Activated CD4-positive, alpha-beta T cell treated with anti-CD3 and anti-CD28 coated beads for 36 hours (primary cell): Measurements from ENCODE around the gene PSMD1. TPM values are rescaled to one million over a fixed set of nuclear protein-coding genes. Genes with fewer than 3 reads are reported as not detected.
"Not testable (repeated sequence)": the region's sequence is repeated elsewhere in the genome, so short reads cannot be mapped to it uniquely, and the experiment has no call there.

Source experiments
- ATAC-seq: fragments of 200-7000 bp; cut with Tn5 transposase; one replicate; pipeline ENCODE4 v1.10.0; 2021; ENCODE audit warnings: mild to moderate bottlenecking, moderate library complexity
- CTCF ChIA-PET: fragments of 350-600 bp; sonication (Branson Sonifier 250); formaldehyde crosslinking; loops from one replicate; lab custom pipeline; 2021; ENCODE audit warnings: antibody characterized with exemption; lab: Charles Lee
- POLR2A ChIA-PET: fragments of 350-600 bp; sonication (Branson Sonifier 250); formaldehyde crosslinking; loops from one replicate; lab custom pipeline; 2021; ENCODE audit warnings: antibody characterized with exemption, inconsistent platforms; lab: Charles Lee
- DNase-seq: peaks from one replicate; pipeline ENCODE4 v3.0.0-alpha.2; 2020
- H3K27ac Mint-ChIP-seq: one replicate; pipeline ENCODE4 v1.8.0; 2021; ENCODE audit warnings: mixed read lengths
- H3K27me3 Mint-ChIP-seq: one replicate; pipeline ENCODE4 v1.8.0; 2021; ENCODE audit warnings: mixed read lengths
- H3K36me3 Mint-ChIP-seq: one replicate; pipeline ENCODE4 v1.8.0; 2021; ENCODE audit warnings: low read depth, mixed read lengths
- H3K4me1 Mint-ChIP-seq: one replicate; pipeline ENCODE4 v1.8.0; 2021; ENCODE audit warnings: mixed read lengths
- H3K4me3 Mint-ChIP-seq: one replicate; pipeline ENCODE4 v1.8.0; 2021; ENCODE audit warnings: mild to moderate bottlenecking, moderate library complexity, mixed read lengths
- H3K9me3 Mint-ChIP-seq: one replicate; pipeline ENCODE4 v1.8.0; 2021; ENCODE audit warnings: low read depth, mixed read lengths
- intact Hi-C, 2 experiments: fragments of 100-400 bp; cut with DNase I in 1 of 2; cut with micrococcal nuclease in 1 of 2; formaldehyde crosslinking; loops; one replicate each; pipeline versions ENCODE4 v1.14.2 to v1.15.1; 2022 to 2024; cut with DNase I, micrococcal nuclease
- total RNA-seq, 2 experiments: library from RNA; stranded (reverse); gene quantifications; one replicate each; pipeline ENCODE4 v1.2.3, GENCODE V29; 2021

Gene PSMD1
- total RNA-seq, 2 experiments from 2014 or later, result 112 to 160 TPM

GRCh38 chr2:231058761-231059550 lies 2.3 kb downstream of the PSMD1 start:
- Mint-ChIP-seq H3K27me3 (peaks cover 2% of the 10 kb centered on the region), H3K36me3 (peaks cover 21% of the 10 kb centered on the region), H3K27ac (peak overlapping the region; percentile 43), H3K4me3 (peak overlapping the region; percentile 80), H3K4me1 (peaks cover 37% of the 10 kb centered on the region), H3K9me3 (no peaks in the 10 kb centered on the region)
- intact Hi-C loops, result loop anchor here in 1 of 2 experiments (5.0 kb wide), 1 partner anchor 137 kb away; no protein-coding TSS in a partner anchor
- ChIA-PET CTCF (interaction anchor here (0.5 to 2.1 kb wide), 5 partner anchors 9 to 369 kb away, joined by 3 to 8 read pairs (median 3); no protein-coding TSS in a partner anchor), POLR2A (interaction anchor here (0.6 kb wide), 1 partner anchor 88 kb away, joined by 3 read pairs; no protein-coding TSS in a partner anchor)
- ATAC-seq, result no peak
- DNase-seq, result no peak

DNA sequence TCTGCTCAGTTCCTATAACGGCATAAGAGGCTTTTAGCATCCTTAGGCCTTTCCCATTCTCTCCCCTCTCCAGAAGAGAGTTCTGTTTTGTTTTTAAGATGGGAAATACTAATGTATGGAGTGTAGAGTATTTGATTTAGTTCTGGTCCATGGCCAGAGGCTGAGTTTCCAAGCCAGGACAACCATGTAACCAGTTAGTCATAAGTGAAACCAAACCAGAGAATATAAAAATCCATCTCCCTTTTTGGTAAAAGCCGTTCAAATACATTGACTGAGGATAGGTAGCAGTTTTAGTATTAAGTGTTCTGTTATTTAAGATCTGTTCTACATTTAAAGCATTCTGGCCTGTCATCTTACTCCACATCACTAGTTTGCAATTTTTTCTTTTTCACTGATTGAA lies 3.1 kb downstream of the PSMD1 start:
- POLR2A ChIA-PET, result no interaction called here
- ATAC-seq (no peak), DNase-seq (no peak)
- Mint-ChIP-seq H3K4me1 (peaks cover 35% of the 10 kb centered on the region), H3K27ac (no peak overlapping the region), H3K9me3 (no peaks in the 10 kb centered on the region), H3K27me3 (peaks cover 2% of the 10 kb centered on the region), H3K36me3 (peaks cover 25% of the 10 kb centered on the region), H3K4me3 (no peak overlapping the region)
- CTCF ChIA-PET, result interaction anchor here (1.7 kb wide), 1 partner anchor 9 kb away, joined by 3 read pairs; no protein-coding TSS in a partner anchor
- intact Hi-C loops, result loop anchor here in 1 of 2 experiments (5.0 kb wide), 1 partner anchor 137 kb away; no protein-coding TSS in a partner anchor

- peaks cover 32% of the 10 kb centered on the region for H3K4me1 Mint-ChIP-seq
- intact Hi-C loops, result loop anchor here in 1 of 2 experiments (2.0 kb wide), 1 partner anchor 16 kb away; no protein-coding TSS in a partner anchor
- no peaks in the 10 kb centered on the region for H3K27me3 Mint-ChIP-seq
- peaks cover 39% of the 10 kb centered on the region for H3K36me3 Mint-ChIP-seq
- no peaks in the 10 kb centered on the region for H3K9me3 Mint-ChIP-seq
- no peak overlapping the region for H3K4me3 Mint-ChIP-seq
- ChIA-PET CTCF (interaction anchor here (0.6 to 2.2 kb wide), 3 partner anchors 10 to 644 kb away, joined by 3 to 10 read pairs (median 3); no protein-coding TSS in a partner anchor), POLR2A (no interaction called here)
- ATAC-seq (no peak), DNase-seq (no peak)
- H3K27ac Mint-ChIP-seq, result no peak overlapping the region
These were observed 6.1 kb downstream of the PSMD1 start for GRCh38 chr2:231062776-231063175.

DNA sequence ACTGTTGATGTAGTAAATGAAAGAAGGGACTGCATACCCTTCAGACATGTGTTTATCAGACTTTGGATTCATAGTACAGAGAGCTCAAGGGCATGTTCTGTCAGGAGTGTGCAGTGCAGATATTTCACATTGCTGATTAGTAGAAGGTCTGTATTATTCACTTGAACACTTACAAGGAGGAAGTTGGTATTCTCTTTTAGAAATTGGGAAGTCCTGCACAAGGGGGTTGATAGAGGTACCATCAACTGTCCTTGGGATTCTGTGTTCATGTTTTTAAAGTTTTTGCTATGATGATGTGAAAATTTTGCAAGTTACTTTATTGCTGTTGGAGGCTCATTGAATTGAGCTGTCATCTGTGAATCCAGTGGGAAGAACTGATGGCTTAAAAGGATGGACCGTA lies 6.7 kb downstream of the PSMD1 start:
- no peaks in the 10 kb centered on the region for H3K27me3 Mint-ChIP-seq
- CTCF ChIA-PET, result interaction anchor here (0.6 to 2.2 kb wide), 4 partner anchors 10 to 643 kb away, joined by 3 to 10 read pairs (median 3); no protein-coding TSS in a partner anchor
- POLR2A ChIA-PET, result no interaction called here
- no peak overlapping the region for H3K27ac Mint-ChIP-seq
- H3K36me3 Mint-ChIP-seq, result peaks cover 45% of the 10 kb centered on the region
- intact Hi-C loops, result loop anchor here in 1 of 2 experiments (2.0 kb wide), 1 partner anchor 15 kb away; no protein-coding TSS in a partner anchor
- DNase-seq (no peak), ATAC-seq (no peak)
- no peak overlapping the region for H3K4me3 Mint-ChIP-seq
- peaks cover 32% of the 10 kb centered on the region for H3K4me1 Mint-ChIP-seq
- no peaks in the 10 kb centered on the region for H3K9me3 Mint-ChIP-seq

- H3K9me3 Mint-ChIP-seq, result no peaks in the 10 kb centered on the region
- POLR2A ChIA-PET, result no interaction called here
- intact Hi-C loops, result no loop called here
- no peak overlapping the region for H3K27ac Mint-ChIP-seq
- no peak for ATAC-seq
- H3K36me3 Mint-ChIP-seq, result peaks cover 51% of the 10 kb centered on the region
- no peaks in the 10 kb centered on the region for H3K27me3 Mint-ChIP-seq
- CTCF ChIA-PET, result interaction anchor here (0.6 kb wide), 1 partner anchor 11 kb away, joined by 5 read pairs; no protein-coding TSS in a partner anchor
- no peak for DNase-seq
- peaks cover 15% of the 10 kb centered on the region for H3K4me1 Mint-ChIP-seq
- no peak overlapping the region for H3K4me3 Mint-ChIP-seq
These were observed 9.3 kb downstream of the PSMD1 start for GRCh38 chr2:231065966-231066365.

DNA sequence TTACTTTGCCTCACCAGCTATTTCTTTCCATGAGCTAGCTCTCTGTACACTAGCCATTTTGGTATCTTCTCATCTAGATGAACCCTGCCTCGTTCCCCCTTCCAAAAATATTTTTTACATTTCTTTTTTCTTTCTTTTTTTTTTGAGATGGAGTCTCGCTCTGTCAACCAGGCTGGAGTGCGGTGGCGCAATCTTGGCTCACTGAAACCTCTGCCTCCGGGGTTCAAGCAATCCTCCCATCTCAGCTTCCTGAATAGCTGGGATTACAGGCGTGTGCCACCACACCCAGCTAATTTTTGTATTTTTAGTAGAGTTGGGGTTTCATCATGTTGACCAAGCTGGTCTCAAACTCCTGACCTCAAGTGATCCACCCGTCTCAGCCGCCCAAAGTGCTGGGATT lies 10.9 kb downstream of the PSMD1 start:
- CTCF ChIA-PET, result interaction anchor here (0.6 to 1.6 kb wide), 5 partner anchors 9 to 380 kb away, joined by 3 to 8 read pairs (median 4); no protein-coding TSS in a partner anchor
- Mint-ChIP-seq H3K4me1 (peaks cover 13% of the 10 kb centered on the region), H3K36me3 (peaks cover 48% of the 10 kb centered on the region)
- POLR2A ChIA-PET, DNase-seq, H3K27me3 Mint-ChIP-seq, ATAC-seq, H3K4me3 Mint-ChIP-seq, H3K27ac Mint-ChIP-seq, intact Hi-C loops, H3K9me3 Mint-ChIP-seq: not testable (repeated sequence)

- CTCF ChIA-PET, result interaction anchor here (0.5 to 1.6 kb wide), 5 partner anchors 9 to 90 kb away, joined by 3 to 6 read pairs (median 3); no protein-coding TSS in a partner anchor
- no peak for DNase-seq
- peaks cover 44% of the 10 kb centered on the region for H3K36me3 Mint-ChIP-seq
- H3K9me3 Mint-ChIP-seq, result no peaks in the 10 kb centered on the region
- peaks cover 13% of the 10 kb centered on the region for H3K4me1 Mint-ChIP-seq
- POLR2A ChIA-PET, result no interaction called here
- ATAC-seq, result peak; percentile 89
- intact Hi-C loops, result no loop called here
- H3K27me3 Mint-ChIP-seq, result no peaks in the 10 kb centered on the region
- peak overlapping the region; percentile 20 for H3K27ac Mint-ChIP-seq
- no peak overlapping the region for H3K4me3 Mint-ChIP-seq
These were observed 12.0 kb downstream of the PSMD1 start for GRCh38 chr2:231068525-231069222.

GRCh38 chr2:231069379-231070054 lies 12.8 kb downstream of the PSMD1 start:
- Mint-ChIP-seq H3K27me3 (no peaks in the 10 kb centered on the region), H3K27ac (no peak overlapping the region), H3K36me3 (peaks cover 43% of the 10 kb centered on the region), H3K9me3 (no peaks in the 10 kb centered on the region), H3K4me1 (peaks cover 13% of the 10 kb centered on the region), H3K4me3 (no peak overlapping the region)
- intact Hi-C loops, result no loop called here
- CTCF ChIA-PET, result interaction anchor here (0.5 to 1.6 kb wide), 11 partner anchors 8 to 246 kb away, joined by 3 to 5 read pairs (median 4); no protein-coding TSS in a partner anchor
- ATAC-seq (peak; percentile 47), DNase-seq (no peak)
- POLR2A ChIA-PET, result no interaction called here

GRCh38 chr2:231084565-231084964 lies 27.9 kb downstream of the PSMD1 start:
- no peak for DNase-seq
- CTCF ChIA-PET, result interaction anchor here (0.6 to 2.4 kb wide), 5 partner anchors 19 to 1163 kb away, joined by 3 to 6 read pairs (median 3); no protein-coding TSS in a partner anchor

DNA sequence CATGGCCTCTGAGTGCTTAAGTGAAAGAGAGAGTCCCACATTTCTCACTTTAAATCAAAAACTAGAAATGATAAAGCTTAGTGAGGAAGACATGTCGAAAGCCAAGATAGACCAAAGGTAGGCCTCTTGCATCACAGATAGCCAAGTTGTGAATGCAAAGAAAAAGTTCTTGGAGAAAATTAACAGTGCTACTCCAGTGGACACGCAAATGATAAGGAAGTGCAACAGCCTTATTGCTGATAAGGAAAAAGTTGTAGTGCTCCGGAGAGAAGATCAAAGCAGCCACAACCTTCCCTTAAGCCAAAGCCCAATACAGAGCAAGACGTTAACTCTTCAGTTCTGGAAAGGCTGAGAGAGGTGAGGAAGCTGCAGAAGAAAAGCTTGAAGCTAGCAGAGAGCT lies 32.1 kb downstream of the PSMD1 start:
- Mint-ChIP-seq H3K27me3 (no peaks in the 10 kb centered on the region), H3K4me1 (no peaks in the 10 kb centered on the region), H3K9me3 (no peaks in the 10 kb centered on the region), H3K4me3 (no peak overlapping the region), H3K36me3 (peaks cover 75% of the 10 kb centered on the region), H3K27ac (no peak overlapping the region)
- ChIA-PET CTCF (interaction anchor here (0.5 to 2.2 kb wide), 3 partner anchors 11 to 424 kb away, joined by 3 to 6 read pairs (median 3); no protein-coding TSS in a partner anchor), POLR2A (no interaction called here)
- ATAC-seq (no peak), DNase-seq (no peak)
- intact Hi-C loops, result no loop called here

More at GRCh38 chr2:231084565-231084964, 27.9 kb downstream of the PSMD1 start:
- H3K36me3 Mint-ChIP-seq, result peaks cover 66% of the 10 kb centered on the region
- no peak overlapping the region for H3K4me3 Mint-ChIP-seq
- no peak overlapping the region for H3K27ac Mint-ChIP-seq
- H3K27me3 Mint-ChIP-seq, result no peaks in the 10 kb centered on the region
- H3K9me3 Mint-ChIP-seq, result no peaks in the 10 kb centered on the region
- intact Hi-C loops, result no loop called here
- POLR2A ChIA-PET, result no interaction called here
- no peaks in the 10 kb centered on the region for H3K4me1 Mint-ChIP-seq
- ATAC-seq, result no peak
